ENCODE data around the gene MEIS1. TPM values are rescaled to one million over a fixed set of nuclear protein-coding genes. Genes with fewer than 3 reads are reported as not detected.

The MEIS1 gene
- total and polyA plus RNA-seq, 2 of the 8 experiments (the other 6 are each of a cell fraction or from before 2014, with no cell fraction given): 0.17 to 1.2 TPM

DNA sequence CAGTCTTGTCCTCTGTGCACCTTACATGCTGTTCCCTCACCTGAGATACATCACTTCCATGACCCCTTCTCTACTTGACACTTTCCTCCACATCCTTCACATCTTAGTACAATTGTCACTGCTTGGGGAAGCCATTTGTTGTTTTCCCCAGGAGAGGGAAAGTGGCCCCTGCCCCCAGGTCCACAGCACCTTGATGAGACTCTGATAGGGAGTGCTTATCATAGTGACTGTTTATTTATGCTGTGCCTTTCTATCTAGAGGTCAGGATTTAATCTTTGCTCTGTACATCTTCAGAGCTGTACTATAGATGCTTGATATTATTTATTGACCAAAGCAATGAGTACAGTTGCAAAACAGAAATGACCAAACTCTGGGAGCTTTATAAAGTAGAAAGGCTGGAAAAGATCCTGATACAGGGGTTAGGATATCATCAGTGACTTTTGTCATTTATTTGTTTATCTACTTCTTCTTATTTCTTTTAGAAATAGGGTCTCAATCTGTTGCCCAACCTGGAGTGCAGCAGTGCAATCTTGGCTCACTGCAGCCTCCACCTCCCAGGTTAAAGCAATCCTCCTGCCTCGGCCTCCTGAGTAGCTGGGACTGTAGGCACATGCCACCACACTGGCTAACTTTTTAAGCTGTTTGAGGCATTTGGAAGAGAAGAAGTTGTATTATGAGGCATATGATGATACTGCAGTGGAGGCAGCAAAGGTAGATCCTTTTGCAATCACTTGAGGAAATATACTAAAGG is 94.2 kb downstream of the MEIS1 start (continued):
- TF ChIP-seq SAP30 (IDR thresholded peaks at IDR 0.05; ENCODE audit: insufficient read depth, insufficient replicate concordance, low read length) (no peak), EGR1 (IDR thresholded peaks at IDR 0.05; ENCODE audit: borderline replicate concordance, low read depth, low read length) (no peak), POU5F1 (IDR thresholded peaks at IDR 0.05; ENCODE audit: low read depth, low read length) (no peak), TEAD4 (IDR thresholded peaks at IDR 0.05; ENCODE audit: low read depth, low read length) (no peak), CREB1 (IDR thresholded peaks at IDR 0.05) (no peak), TAF1 (IDR thresholded peaks at IDR 0.05; ENCODE audit: low read depth, low read length) (no peak)
- TF ChIP-seq, protein P1, sequence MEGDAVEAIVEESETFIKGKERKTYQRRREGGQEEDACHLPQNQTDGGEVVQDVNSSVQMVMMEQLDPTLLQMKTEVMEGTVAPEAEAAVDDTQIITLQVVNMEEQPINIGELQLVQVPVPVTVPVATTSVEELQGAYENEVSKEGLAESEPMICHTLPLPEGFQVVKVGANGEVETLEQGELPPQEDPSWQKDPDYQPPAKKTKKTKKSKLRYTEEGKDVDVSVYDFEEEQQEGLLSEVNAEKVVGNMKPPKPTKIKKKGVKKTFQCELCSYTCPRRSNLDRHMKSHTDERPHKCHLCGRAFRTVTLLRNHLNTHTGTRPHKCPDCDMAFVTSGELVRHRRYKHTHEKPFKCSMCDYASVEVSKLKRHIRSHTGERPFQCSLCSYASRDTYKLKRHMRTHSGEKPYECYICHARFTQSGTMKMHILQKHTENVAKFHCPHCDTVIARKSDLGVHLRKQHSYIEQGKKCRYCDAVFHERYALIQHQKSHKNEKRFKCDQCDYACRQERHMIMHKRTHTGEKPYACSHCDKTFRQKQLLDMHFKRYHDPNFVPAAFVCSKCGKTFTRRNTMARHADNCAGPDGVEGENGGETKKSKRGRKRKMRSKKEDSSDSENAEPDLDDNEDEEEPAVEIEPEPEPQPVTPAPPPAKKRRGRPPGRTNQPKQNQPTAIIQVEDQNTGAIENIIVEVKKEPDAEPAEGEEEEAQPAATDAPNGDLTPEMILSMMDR (IDR thresholded peaks at IDR 0.05; ENCODE audit: control extremely low read depth in 1 of 3, insufficient read depth in 1 of 3, low read depth in 1 of 3, low read length in 3 of 3): no peak
- TF ChIP-seq, protein P2, sequence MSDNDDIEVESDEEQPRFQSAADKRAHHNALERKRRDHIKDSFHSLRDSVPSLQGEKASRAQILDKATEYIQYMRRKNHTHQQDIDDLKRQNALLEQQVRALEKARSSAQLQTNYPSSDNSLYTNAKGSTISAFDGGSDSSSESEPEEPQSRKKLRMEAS (IDR thresholded peaks at IDR 0.05): no peak

Measured in H1 (cell line).